OCI-LY1 (cell line): Measurements from ENCODE around the gene PIGU.

Experiments used
- H2AFZ ChIP-seq: fragments of 200-600 bp; sonication (generic), shearing (Covaris generic); 2 replicates; pipeline ENCODE4 v1.6.0; 2014; ENCODE audit warnings: antibody characterized with exemption, mild to moderate bottlenecking, low read length
- H3F3A ChIP-seq: fragments of 200-600 bp; sonication (generic), shearing (Covaris generic); 2 replicates; pipeline ENCODE4 v1.6.0; 2014; ENCODE audit warnings: mild to moderate bottlenecking, antibody characterized with exemption, low read length, moderate library complexity; ENCODE audit not compliant: insufficient read depth
- H3K27ac ChIP-seq: fragments of 200-600 bp; sonication (generic); 2 replicates; pipeline ENCODE4 v1.5.1; 2014; ENCODE audit warnings: low read length, mixed run types, mild to moderate bottlenecking, low read depth; ENCODE audit not compliant: poor library complexity, severe bottlenecking
- H3K27me3 ChIP-seq: fragments of 200-600 bp; sonication (generic); 2 replicates; pipeline ENCODE4 v1.6.0; 2014; ENCODE audit warnings: antibody characterized with exemption, mild to moderate bottlenecking, low read length, moderate library complexity; ENCODE audit not compliant: insufficient read depth
- H3K36me3 ChIP-seq: fragments of 200-600 bp; sonication (generic); 2 replicates; pipeline ENCODE4 v1.6.1; 2014; ENCODE audit warnings: mild to moderate bottlenecking, antibody characterized with exemption, low read length, moderate library complexity, mixed read lengths; ENCODE audit not compliant: insufficient read depth
- H3K4me1 ChIP-seq: fragments of 200-600 bp; sonication (generic); 2 replicates; pipeline ENCODE4 v1.5.1; 2014; ENCODE audit warnings: mild to moderate bottlenecking, low read length, moderate library complexity; ENCODE audit not compliant: insufficient read depth, severe bottlenecking
- H3K4me2 ChIP-seq: fragments of 200-600 bp; sonication (generic), shearing (Covaris generic); 2 replicates; pipeline ENCODE4 v1.6.1; 2014; ENCODE audit warnings: low read length
- H3K4me3 ChIP-seq: fragments of 200-600 bp; sonication (generic); 2 replicates; pipeline ENCODE4 v1.5.1; 2014; ENCODE audit warnings: low read length, low read depth, mild to moderate bottlenecking, mixed read lengths; ENCODE audit not compliant: poor library complexity, severe bottlenecking
- H3K79me2 ChIP-seq: fragments of 200-600 bp; shearing (Covaris generic); 2 replicates; pipeline ENCODE4 v1.6.1; 2016; ENCODE audit warnings: mixed run types, low read length, mixed read lengths; ENCODE audit not compliant: insufficient read depth
- H3K9ac ChIP-seq: fragments of 200-600 bp; sonication (generic), shearing (Covaris generic); 2 replicates; pipeline ENCODE4 v1.6.1; 2014; ENCODE audit warnings: mild to moderate bottlenecking, low read length, mixed read lengths
- H3K9me2 ChIP-seq: fragments of 200-600 bp; sonication (generic), shearing (Covaris generic); 2 replicates; pipeline ENCODE4 v1.6.1; 2014; ENCODE audit warnings: low read depth, mild to moderate bottlenecking, low read length, mixed read lengths
- H3K9me3 ChIP-seq: fragments of 200-600 bp; shearing (Covaris generic); 2 replicates; pipeline ENCODE4 v1.6.1; 2014; ENCODE audit warnings: low read length, mixed read lengths
- H4K20me1 ChIP-seq: fragments of 200-600 bp; sonication (generic), shearing (Covaris generic); 2 replicates; pipeline ENCODE4 v1.6.0; 2016; ENCODE audit warnings: mild to moderate bottlenecking, low read length; ENCODE audit not compliant: insufficient read depth
- EZH2 ChIP-seq: fragments of 200-600 bp; sonication (generic), shearing (Covaris generic); IDR thresholded peaks from 2 replicates; pipeline ENCODE4 v1.8.0; 2017; ENCODE audit warnings: borderline replicate concordance, mixed run types, mild to moderate bottlenecking, antibody characterized with exemption, low read length, moderate library complexity, mixed read lengths
- TF ChIP-seq, protein P1 (sequence below): fragments of 200-600 bp; sonication (generic), shearing (Covaris generic); IDR thresholded peaks from 2 replicates; pipeline ENCODE4 v1.5.1; 2017; ENCODE audit warnings: mild to moderate bottlenecking, antibody characterized with exemption, low read length, moderate library complexity, mixed read lengths

The PIGU gene

DNA sequence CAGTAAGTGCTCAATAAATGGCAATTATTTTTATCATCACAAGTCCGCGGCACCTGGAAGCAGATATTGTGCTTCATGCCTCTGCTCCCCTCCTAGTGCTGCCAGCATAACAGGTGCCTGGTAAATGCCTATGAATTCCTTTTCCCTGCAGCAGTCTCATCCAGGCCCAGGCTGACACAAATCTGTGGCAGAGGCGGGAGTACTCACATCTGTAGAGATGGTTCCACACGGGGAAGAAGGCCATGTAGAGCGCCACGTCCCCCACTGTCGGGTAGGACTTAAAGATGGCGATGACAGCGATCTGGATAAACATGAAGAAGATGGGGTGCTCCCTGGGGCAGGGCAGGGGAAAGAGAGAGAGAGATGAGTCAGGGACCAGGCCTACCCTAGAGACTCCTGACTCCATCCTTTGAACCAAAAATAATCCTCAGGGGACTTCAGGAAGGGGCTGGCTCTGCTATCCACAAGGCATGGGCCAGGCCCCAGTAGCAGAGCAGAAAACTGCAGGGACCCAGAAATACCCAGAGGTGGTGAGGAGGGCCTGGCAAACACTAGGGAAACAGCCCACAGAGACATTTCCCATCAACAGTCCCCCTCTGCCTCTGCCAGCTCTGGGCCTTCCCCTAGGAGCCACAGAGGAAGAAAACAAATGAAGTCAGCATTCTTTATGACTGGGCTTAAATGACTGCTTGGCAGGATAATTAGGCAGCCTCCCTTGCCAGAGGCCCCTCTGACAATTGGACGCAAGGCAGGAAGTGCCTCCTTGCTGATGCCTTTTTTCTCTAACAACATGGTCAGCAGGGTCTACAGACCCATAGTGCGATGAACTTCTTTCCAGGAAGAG is 95.3 kb downstream of the PIGU start:
- Histone ChIP-seq H3K9me3 (no peaks in the 10 kb centered on the region), H3K4me3 (no peak overlapping the region), H3K27me3 (no peaks in the 10 kb centered on the region), H2AFZ (no peak overlapping the region), H3K9me2 (no peaks in the 10 kb centered on the region), H3K79me2 (no peaks in the 10 kb centered on the region), H3K4me2 (no peak overlapping the region), H3K9ac (no peak overlapping the region), H3K36me3 (peaks cover 21% of the 10 kb centered on the region), H4K20me1 (no peaks in the 10 kb centered on the region), H3K4me1 (peaks cover 9% of the 10 kb centered on the region), H3F3A (no peaks in the 10 kb centered on the region), H3K27ac (no peak overlapping the region)
- TF ChIP-seq, protein P1, sequence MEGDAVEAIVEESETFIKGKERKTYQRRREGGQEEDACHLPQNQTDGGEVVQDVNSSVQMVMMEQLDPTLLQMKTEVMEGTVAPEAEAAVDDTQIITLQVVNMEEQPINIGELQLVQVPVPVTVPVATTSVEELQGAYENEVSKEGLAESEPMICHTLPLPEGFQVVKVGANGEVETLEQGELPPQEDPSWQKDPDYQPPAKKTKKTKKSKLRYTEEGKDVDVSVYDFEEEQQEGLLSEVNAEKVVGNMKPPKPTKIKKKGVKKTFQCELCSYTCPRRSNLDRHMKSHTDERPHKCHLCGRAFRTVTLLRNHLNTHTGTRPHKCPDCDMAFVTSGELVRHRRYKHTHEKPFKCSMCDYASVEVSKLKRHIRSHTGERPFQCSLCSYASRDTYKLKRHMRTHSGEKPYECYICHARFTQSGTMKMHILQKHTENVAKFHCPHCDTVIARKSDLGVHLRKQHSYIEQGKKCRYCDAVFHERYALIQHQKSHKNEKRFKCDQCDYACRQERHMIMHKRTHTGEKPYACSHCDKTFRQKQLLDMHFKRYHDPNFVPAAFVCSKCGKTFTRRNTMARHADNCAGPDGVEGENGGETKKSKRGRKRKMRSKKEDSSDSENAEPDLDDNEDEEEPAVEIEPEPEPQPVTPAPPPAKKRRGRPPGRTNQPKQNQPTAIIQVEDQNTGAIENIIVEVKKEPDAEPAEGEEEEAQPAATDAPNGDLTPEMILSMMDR, result no peak
- TF ChIP-seq EZH2, result no peak

DNA sequence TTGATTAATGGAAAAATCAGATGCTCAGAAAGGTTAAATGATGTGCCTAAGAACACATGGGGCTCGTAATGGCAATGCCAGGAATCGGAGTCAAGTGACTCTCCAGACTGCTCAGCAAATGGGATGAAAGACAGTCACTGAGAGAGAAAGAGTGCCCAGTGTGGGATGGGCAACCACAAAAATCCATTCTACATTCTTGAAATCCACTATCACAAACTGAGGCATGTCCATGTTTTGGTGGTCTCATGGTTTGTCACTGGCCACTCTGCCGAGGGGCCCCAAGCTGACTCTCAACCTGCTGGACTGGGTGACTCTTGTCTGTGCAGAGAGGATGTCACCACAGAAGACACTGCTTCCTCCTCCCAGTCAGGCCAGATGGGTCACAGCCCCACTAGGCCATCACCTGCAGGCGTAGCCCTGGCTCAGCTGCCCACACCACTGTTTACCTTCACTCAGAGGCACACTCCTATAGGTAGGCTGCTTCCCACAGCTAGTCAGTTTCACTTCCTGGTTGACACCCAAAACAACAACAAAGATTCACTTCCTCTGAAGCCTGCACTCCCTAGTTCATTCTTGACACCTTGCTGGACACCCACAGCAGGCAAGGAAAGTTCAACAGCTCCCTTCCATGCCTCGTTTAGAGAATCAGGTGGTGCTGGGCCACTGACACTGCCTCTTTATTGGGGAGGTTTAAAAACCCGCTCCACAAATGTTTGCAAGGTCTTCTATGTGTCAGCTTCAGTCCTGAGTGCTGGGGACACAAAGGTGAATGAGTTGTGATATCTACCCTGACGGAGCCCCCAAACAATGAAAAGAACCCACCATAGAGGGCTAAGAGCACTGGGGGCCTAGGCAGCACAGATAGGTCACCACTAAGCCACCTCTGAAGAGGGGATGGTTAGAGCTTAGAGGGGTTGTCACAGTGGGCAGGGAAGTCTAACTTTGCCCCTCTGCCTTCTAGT is 96.6 kb downstream of the PIGU start:
- no peaks in the 10 kb centered on the region for H3F3A ChIP-seq
- peaks cover 9% of the 10 kb centered on the region for H3K4me1 ChIP-seq
- no peak overlapping the region for H3K4me2 ChIP-seq
- H3K27ac ChIP-seq, result peak overlapping the region; percentile 6
- TF ChIP-seq, protein P1, result no peak
- TF ChIP-seq EZH2, result no peak
- no peaks in the 10 kb centered on the region for H3K9me3 ChIP-seq
- H3K9ac ChIP-seq, result no peak overlapping the region
- H2AFZ ChIP-seq, result no peak overlapping the region
- no peaks in the 10 kb centered on the region for H3K9me2 ChIP-seq
- peaks cover 17% of the 10 kb centered on the region for H3K36me3 ChIP-seq
- no peak overlapping the region for H3K4me3 ChIP-seq
- no peaks in the 10 kb centered on the region for H3K79me2 ChIP-seq
- no peaks in the 10 kb centered on the region for H3K27me3 ChIP-seq
- H4K20me1 ChIP-seq, result no peaks in the 10 kb centered on the region

DNA sequence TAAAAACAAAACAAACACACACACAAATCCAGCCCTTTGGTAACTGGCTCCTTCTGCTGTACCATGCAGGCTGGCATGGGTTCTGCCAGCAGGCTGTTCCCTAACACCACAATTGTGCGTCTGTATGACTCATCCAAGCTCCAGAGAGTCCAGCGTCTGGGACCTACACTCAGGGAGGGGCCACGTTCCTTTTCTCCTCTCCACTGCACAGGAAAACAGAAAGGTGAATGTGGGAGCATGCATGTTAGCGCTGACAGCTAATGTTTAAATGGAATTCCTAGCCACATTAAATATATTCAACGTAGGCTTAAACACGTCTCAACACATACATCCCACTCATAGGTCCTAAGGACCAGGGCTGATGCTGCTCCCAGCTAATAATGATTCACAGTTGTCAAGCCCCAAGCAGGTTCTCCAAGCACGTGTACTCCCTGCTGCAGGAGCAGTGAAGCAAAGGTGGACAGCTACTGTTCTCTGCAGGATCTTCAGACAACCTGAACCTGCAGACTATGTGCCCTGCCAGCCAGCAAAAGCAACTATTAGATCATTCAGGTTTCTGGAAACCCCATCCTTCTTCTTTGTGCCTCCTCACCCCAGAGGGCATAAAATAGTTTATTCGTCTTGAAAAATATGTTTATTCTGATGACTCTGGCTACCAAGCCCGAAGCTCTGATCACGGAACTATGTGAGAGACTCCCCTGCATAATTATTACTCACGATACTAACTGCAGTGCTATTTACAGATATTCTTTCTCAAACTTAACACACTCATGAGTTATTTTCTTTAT is 97.5 kb downstream of the PIGU start:
- no peak for TF ChIP-seq EZH2
- TF ChIP-seq, protein P1, result no peak
- no peaks in the 10 kb centered on the region for H3K79me2 ChIP-seq
- no peaks in the 10 kb centered on the region for H3K27me3 ChIP-seq
- H3K9me2 ChIP-seq, result no peaks in the 10 kb centered on the region
- H3K4me1 ChIP-seq, result peaks cover 9% of the 10 kb centered on the region
- no peak overlapping the region for H3K9ac ChIP-seq
- no peak overlapping the region for H3K27ac ChIP-seq
- H4K20me1 ChIP-seq, result no peaks in the 10 kb centered on the region
- no peaks in the 10 kb centered on the region for H3F3A ChIP-seq
- peaks cover 11% of the 10 kb centered on the region for H3K36me3 ChIP-seq
- H3K4me3 ChIP-seq, result no peak overlapping the region
- H3K9me3 ChIP-seq, result no peaks in the 10 kb centered on the region
- H2AFZ ChIP-seq, result no peak overlapping the region
- H3K4me2 ChIP-seq, result no peak overlapping the region
